ENCODE measurements around the gene NPBWR2.

DNA sequence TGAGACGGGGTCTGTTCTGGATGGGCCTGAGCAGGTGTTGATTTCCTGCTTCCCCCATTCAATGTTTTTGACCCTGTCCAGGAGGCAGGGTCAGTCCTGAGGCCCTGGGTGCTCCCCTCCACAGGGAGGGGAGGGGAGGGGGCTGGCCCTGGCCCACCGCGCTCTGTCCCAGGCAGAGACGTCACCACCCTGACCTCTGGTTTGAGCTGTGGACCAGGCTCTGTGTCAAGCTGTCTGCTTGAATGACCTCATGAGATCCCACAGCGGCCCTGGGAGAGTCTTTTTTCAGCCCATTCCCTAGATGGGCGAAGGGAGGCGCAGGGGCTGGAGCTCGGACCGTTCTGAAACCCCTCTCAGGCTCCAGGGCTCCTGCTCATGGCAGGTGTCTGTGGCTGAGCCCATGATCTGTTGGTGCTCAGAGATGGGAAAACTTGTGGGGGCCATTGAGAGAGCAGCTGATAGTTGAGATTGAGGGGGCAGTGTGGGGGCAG, 14.3 kb downstream of the NPBWR2 start:
- TF ChIP-seq, protein P1, sequence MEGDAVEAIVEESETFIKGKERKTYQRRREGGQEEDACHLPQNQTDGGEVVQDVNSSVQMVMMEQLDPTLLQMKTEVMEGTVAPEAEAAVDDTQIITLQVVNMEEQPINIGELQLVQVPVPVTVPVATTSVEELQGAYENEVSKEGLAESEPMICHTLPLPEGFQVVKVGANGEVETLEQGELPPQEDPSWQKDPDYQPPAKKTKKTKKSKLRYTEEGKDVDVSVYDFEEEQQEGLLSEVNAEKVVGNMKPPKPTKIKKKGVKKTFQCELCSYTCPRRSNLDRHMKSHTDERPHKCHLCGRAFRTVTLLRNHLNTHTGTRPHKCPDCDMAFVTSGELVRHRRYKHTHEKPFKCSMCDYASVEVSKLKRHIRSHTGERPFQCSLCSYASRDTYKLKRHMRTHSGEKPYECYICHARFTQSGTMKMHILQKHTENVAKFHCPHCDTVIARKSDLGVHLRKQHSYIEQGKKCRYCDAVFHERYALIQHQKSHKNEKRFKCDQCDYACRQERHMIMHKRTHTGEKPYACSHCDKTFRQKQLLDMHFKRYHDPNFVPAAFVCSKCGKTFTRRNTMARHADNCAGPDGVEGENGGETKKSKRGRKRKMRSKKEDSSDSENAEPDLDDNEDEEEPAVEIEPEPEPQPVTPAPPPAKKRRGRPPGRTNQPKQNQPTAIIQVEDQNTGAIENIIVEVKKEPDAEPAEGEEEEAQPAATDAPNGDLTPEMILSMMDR (IDR thresholded peaks at IDR 0.05) = no peak
- TF ChIP-seq EP300 (IDR thresholded peaks at IDR 0.05; ENCODE audit: low read depth) = no peak
- TF ChIP-seq POLR2AphosphoS5 (IDR thresholded peaks at IDR 0.05) = no peak
- TF ChIP-seq POLR2A (IDR thresholded peaks at IDR 0.05) = no peak

All from transverse colon (tissue), 4 donors.